Panc1 (cell line): ENCODE results near the gene MPZL1. TPM values are rescaled to one million over a fixed set of nuclear protein-coding genes. Genes with fewer than 3 reads are reported as not detected.

Experiments
- ATAC-seq: fragments of 200-7000 bp; cut with Tn5 transposase; 2 replicates; pipeline ENCODE4 v1.9.1; 2020; ENCODE audit warnings: mild to moderate bottlenecking, moderate library complexity
- BruUV-seq: library from RNA; stranded (reverse); fragments of 400-500 nt; replicated peaks from 2 replicates; lab custom pipeline; 2021; lab: Mats Ljungman, UMichigan
- CTCF ChIA-PET: fragments of 300-600 bp; sonication (Branson Sonifier 250); formaldehyde crosslinking; loops from one replicate; lab custom pipeline; 2022; ENCODE audit warnings: antibody characterized with exemption; lab: Charles Lee
- POLR2A ChIA-PET: fragments of 300-600 bp; sonication (Branson Sonifier 250); formaldehyde crosslinking; loops from one replicate; lab custom pipeline; 2022; ENCODE audit warnings: antibody characterized with exemption; lab: Charles Lee
- DNase-seq: peaks from one replicate; pipeline ENCODE4 v3.0.0-alpha.2; 2010; ENCODE audit warnings: low read depth, low spot score
- H3K27ac ChIP-seq: 2 replicates; pipeline ENCODE4 v1.5.1; 2011; ENCODE audit warnings: mild to moderate bottlenecking, low read length, inconsistent platforms
- H3K27me3 ChIP-seq: fragments of 200-500 bp; sonication (Bioruptor generic); 2 replicates; pipeline ENCODE4 v1.6.0; 2014; ENCODE audit warnings: low read length, inconsistent platforms; ENCODE audit not compliant: control insufficient read depth, insufficient read depth
- H3K36me3 ChIP-seq: fragments of 200-500 bp; sonication (Bioruptor generic); 2 replicates; pipeline ENCODE4 v1.5.1; 2014; ENCODE audit warnings: inconsistent platforms, mild to moderate bottlenecking, low read length, moderate library complexity; ENCODE audit not compliant: control insufficient read depth, insufficient read depth
- H3K4me1 ChIP-seq: 2 replicates; pipeline ENCODE4 v1.5.1; 2011; ENCODE audit warnings: inconsistent platforms, mild to moderate bottlenecking, low read length, moderate library complexity; ENCODE audit not compliant: control insufficient read depth, insufficient read depth
- H3K4me3 ChIP-seq, 2 experiments: 2 replicates each; pipeline ENCODE4 v1.5.1; 2011 to 2012; ENCODE audit warnings: low read depth in 2 of 2, low read length in 2 of 2, mild to moderate bottlenecking in 2 of 2, inconsistent platforms in 1 of 2, moderate library complexity in 1 of 2
- H3K9me3 ChIP-seq: fragments of 200-500 bp; sonication (Bioruptor generic); 2 replicates; pipeline ENCODE4 v1.5.1; 2014; ENCODE audit warnings: low read depth, mild to moderate bottlenecking, inconsistent platforms, low read length, moderate library complexity; ENCODE audit not compliant: control insufficient read depth, insufficient read depth
- CTCF ChIP-seq: fragments of 450-650 bp; IDR thresholded peaks from 2 replicates; pipeline ENCODE4 v1.5.1; 2017; ENCODE audit warnings: mild to moderate bottlenecking
- POLR2AphosphoS5 ChIP-seq: IDR thresholded peaks from 2 replicates; pipeline ENCODE4 v1.6.1; 2012; ENCODE audit warnings: mild to moderate bottlenecking, low read depth, low read length, moderate library complexity
- REST ChIP-seq, 2 experiments: IDR thresholded peaks; 2 replicates each; pipeline ENCODE4 v1.6.1; 2011 to 2012; ENCODE audit warnings: low read depth in 2 of 2, control low read depth in 1 of 2, low read length in 1 of 2, mild to moderate bottlenecking in 1 of 2, moderate library complexity in 1 of 2; ENCODE audit not compliant: insufficient read depth in 1 of 2
- SIN3A ChIP-seq: IDR thresholded peaks from 2 replicates; pipeline ENCODE4 v1.6.1; 2012; ENCODE audit warnings: low read depth, mild to moderate bottlenecking, low read length, moderate library complexity, borderline replicate concordance; ENCODE audit not compliant: insufficient read depth
- TCF7L2 ChIP-seq: IDR thresholded peaks from 2 replicates; pipeline ENCODE4 v1.6.1; 2011; ENCODE audit warnings: mild to moderate bottlenecking, low read depth, low read length, inconsistent platforms
- in situ Hi-C: cut with HindIII; loops from 2 replicates; pipeline ENCODE4 v1.10.0; 2016; ENCODE audit warnings: low sequenced_read_pairs, low pct_unique_long_range_greater_than_20kb
- intact Hi-C: fragments of 100-400 bp; cut with micrococcal nuclease; formaldehyde crosslinking; loops from one replicate; pipeline ENCODE4 v1.10.0; 2022; ENCODE audit not compliant: unreplicated experiment
- total RNA-seq: library from RNA; stranded (reverse); gene quantifications from one replicate; pipeline ENCODE4 v1.2.1, GENCODE V29; 2021; ENCODE audit not compliant: unreplicated experiment

MPZL1 gene
- total RNA-seq, 1 experiment from 2014 or later, result 72.0 TPM

GRCh38 chr1:167770127-167770526 lies 48.3 kb downstream of the MPZL1 start:
- ATAC-seq (no peak), DNase-seq (no peak)
- in situ Hi-C loops (no loop called here), intact Hi-C loops (no loop called here)
- Histone ChIP-seq H3K4me1 (no peaks in the 10 kb centered on the region), H3K9me3 (no peaks in the 10 kb centered on the region), H3K4me3 (no peak overlapping the region), H3K27me3 (no peaks in the 10 kb centered on the region), H3K36me3 (no peaks in the 10 kb centered on the region), H3K27ac (no peak overlapping the region)
- TF ChIP-seq REST (IDR thresholded peaks at IDR 0.05; ENCODE audit: insufficient read depth in 1 of 2, low read depth in 2 of 2, low read length in 1 of 2), result no peak
- no peak for TF ChIP-seq SIN3A
- no peak for TF ChIP-seq TCF7L2
- TF ChIP-seq CTCF, result no peak
- TF ChIP-seq POLR2AphosphoS5, result no peak
- CTCF ChIA-PET, result no interaction called here
- POLR2A ChIA-PET, result interaction anchor here (0.5 kb wide), 1 partner anchor 902 kb away, joined by 4 read pairs; no protein-coding TSS in a partner anchor
- no TSS peak for BruUV-seq

- ChIA-PET CTCF (no interaction called here), POLR2A (no interaction called here)
- no peaks in the 10 kb centered on the region for H3K9me3 ChIP-seq
- H3K36me3 ChIP-seq, result no peaks in the 10 kb centered on the region
- no peaks in the 10 kb centered on the region for H3K27me3 ChIP-seq
- no peak overlapping the region for H3K4me3 ChIP-seq
- DNase-seq (no peak), ATAC-seq (no peak)
- intact Hi-C loops (no loop called here), in situ Hi-C loops (no loop called here)
- no TSS peak for BruUV-seq
- H3K27ac ChIP-seq, result no peak overlapping the region
- no peaks in the 10 kb centered on the region for H3K4me1 ChIP-seq
- no peak for TF ChIP-seq CTCF
- no peak for TF ChIP-seq POLR2AphosphoS5
- TF ChIP-seq TCF7L2, result no peak
- no peak for TF ChIP-seq REST (IDR thresholded peaks at IDR 0.05; ENCODE audit: insufficient read depth in 1 of 2, low read depth in 2 of 2, low read length in 1 of 2)
- no peak for TF ChIP-seq SIN3A
Observed at GRCh38 chr1:167772436-167772835, 50.7 kb downstream of the MPZL1 start.
